ENCODE data around the gene SEMA4G.

Gene SEMA4G

DNA sequence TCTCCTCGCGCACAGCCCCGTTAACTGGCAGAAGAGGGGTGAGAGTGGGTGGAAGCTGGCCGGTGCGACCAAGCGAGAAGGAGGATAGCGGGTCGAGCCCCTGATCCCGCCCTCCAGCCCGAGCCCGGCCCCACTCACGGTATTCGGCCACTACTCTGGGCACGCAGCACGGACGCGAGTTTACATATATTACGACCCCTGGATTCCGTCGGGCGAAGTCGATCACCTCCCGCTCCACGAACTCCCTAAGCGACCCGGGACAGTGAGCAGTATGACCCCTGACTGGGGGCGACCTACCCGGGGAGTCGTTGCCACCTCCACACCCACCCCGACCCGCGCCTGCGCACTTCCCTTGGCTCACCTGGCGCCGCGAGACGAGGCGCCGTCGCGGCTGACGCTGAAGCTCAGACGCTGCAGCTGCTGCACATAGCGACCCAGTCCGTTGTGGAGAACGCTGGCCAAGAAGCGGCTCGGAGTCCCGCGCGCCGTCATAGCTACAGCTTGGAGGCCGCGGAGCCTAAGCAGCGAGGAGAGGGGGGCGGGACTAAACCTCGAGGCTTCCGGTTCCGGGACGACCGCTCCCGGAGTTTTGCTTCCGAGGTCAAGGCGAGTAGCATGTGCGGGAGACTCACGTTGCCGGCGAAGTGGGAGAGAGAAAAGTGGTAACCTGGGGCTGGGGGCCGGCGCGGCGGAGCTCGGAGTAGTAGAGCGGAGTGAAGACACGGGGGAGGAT lies 17.8 kb downstream of the SEMA4G start, which contains the start of the genes MRPL43 and TWNK:
TSS of gene MRPL43 (minus strand) at position 546 of the 733 bp plus-strand sequence. CDS start at position 492, 54 bp downstream.
TSS of gene TWNK (plus strand) at position 592 of the 733 bp plus-strand sequence. CDS start 668 bp downstream, outside the sequence.
- DNase-seq (ENCODE audit: low read depth in 2 of 2) = peak; percentile 65 to 71

DNA sequence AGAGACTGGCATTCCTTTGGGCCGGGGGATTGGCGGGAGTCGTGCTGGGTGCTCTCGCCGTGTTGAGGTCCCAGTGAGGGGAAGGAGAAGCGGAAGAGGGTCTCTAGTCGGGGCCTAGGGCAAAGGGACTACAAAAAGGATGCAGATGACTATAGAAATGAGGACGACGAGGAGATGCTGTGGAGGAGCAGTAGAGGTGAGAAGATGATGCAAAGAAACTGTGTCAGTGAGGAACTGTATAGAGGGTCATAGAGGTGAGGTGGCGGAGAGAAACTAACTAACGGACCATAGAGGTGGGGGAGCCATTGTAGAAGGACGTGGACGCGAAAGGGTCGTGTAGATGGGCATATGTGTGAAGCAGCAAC lies 18.4 kb downstream of the SEMA4G start:
- no peak for DNase-seq (ENCODE audit: low read depth in 2 of 2)

DNA sequence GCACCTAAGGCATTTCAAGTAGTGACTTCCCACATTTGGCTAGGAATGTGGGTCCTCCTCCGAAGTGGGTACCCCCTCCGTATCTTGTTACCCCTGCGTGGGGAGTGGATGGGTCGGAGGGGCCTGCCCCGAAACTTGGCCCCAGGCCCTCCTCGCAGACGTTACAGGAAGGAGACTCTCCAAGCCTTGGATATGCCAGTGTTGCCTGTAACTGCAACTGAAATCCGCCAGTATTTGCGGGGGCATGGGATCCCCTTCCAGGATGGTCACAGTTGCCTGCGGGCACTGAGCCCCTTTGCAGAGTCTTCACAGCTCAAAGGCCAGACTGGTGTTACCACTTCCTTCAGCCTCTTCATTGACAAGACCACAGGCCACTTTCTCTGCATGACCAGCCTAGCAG lies 18.9 kb downstream of the SEMA4G start:
- DNase-seq (ENCODE audit: low read depth in 2 of 2) = no peak

DNA sequence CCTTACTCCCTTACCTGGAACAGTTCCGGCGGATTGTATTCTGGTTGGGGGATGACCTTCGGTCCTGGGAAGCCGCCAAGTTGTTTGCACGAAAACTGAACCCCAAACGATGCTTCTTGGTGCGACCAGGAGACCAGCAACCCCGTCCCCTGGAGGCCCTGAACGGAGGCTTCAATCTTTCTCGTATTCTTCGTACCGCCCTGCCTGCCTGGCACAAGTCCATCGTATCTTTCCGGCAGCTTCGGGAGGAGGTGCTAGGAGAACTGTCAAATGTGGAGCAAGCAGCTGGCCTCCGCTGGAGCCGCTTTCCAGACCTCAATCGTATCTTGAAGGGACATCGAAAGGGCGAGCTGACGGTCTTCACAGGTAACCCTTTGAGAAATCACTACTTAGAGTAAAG lies 19.8 kb downstream of the SEMA4G start:
- no peak for DNase-seq (ENCODE audit: low read depth in 2 of 2)

DNA sequence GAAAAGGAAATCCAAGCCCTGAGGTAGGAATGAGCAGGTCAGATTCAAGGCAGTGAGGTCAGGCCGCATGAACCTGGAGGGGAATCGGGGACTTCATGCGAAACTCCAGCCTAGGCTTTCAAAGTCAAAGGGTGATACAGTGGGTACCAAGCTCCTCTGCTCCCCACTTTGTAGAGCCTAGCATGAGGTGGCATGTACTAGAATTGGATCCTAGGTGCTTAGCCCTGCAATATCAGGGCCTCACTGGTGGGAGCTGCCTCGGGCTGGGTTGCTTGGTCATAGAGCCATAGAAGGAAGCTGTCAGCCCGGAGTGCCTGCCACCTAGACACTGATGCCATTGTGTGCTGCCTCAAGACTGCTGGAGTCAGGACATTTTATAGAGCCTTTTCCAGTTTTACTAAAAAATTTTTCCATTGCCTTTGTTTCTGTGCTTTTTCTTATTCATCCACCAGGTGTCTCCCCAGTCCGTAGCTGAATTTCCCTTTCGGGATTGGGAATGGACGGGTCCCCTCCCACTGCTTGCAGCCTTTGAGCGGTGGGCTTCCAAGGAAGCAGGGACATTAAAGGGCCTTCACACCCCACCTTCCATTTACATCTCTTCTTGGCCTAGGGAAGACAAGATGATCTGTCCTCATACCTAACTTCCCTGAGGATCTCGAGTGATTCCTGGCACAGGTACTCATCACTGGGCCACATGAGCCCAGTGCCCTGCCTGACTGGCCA lies 24.8 kb downstream of the SEMA4G start:
- no peak for DNase-seq (ENCODE audit: low read depth in 2 of 2)

DNA sequence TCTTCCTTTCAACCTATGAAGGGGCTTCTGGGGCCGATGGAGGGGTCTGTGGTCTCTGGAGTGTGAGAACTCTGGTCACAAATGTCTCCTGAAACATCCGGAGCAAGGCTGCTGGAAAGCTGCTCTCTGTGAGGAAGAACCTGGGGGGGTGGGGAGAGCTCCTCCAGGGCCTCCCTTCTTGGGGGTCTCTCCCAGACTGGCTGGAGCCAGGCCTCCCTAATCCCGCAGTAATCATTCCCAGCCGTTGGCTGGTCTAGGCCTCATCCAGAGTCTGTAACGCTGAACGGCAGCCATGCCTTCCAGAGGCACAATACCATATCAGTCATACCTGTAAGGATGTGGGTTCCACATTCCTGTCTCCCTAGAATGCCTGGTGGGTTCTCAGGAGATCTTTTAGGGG lies 25.9 kb downstream of the SEMA4G start:
- DNase-seq (ENCODE audit: low read depth in 2 of 2) = no peak

DNA sequence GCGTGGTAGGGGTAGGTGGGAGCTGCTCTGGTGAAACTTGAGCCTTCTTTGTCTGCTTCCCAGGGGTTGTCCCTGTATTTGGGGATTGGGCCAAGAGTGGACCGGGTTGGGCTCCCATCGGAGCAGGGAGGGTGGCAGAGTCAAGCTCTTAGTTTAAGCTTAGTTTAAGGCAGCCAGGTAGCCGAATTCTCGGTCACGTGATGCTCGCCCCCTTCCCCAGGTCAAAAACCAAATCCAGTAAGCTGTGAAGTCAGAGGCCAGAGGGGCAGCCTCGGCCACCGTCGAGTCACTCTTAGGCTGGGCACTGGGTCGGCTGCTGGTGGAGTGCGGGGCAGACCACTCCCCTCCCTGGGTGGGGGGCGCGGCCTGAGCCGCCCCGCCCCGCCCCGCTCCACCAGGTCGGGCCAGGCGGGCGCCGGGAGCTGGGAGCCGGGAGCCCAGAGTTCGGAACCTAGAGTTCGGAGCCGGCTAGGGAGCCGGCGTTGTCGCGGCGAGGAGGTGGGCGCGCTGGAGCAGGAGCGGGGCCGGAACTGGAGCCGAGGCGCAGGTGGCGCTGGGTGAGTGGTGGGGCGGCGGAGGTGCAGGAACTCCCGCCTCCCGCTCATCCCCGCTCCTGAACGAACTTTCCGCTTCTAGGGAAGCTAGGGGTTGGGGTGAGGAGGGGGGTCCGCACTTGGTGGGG lies 27.5 kb downstream of the SEMA4G start:
- no peak for DNase-seq (ENCODE audit: low read depth in 2 of 2)

DNA sequence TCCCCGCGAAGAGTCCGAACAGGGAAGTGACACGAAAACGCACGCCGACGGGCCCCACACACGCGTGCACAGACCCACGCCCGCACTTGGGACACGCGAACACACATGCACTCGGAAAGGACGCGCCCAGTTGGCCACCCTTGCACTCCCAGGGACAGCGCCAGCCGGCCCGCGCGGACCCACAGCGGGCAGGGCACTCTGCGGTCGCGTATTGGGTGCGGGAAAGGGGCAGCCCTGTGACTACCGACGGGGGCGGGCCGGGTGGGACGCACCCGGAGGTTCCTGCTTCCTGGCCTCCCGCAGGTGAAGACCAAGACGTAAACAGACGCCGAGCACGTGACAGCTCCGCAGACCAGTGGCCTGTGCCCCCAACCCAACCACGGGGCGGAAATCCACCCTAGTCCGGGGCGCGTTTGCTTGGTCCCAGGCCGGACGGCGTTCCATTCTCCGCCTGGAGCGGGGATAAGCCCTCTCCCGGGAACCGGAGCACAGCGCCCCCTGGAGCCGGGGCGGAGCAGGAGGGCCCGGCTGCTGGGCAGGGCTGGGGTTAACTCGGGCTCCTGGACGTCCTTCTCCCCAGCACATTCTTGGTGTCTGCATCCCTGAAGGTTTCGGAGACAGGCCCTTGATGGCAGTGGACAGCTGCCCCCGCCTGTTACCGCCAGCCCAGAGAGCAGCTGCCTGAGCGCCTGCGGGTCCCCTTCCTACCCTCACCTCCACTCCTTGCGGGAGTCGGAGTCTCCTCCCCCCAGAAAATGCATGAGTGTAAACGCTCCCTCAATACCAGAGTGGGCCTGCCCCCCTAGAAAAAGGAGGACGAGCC lies 28.3 kb downstream of the SEMA4G start:
- DNase-seq (ENCODE audit: low read depth in 2 of 2) = peak; percentile 39 to 52

DNA sequence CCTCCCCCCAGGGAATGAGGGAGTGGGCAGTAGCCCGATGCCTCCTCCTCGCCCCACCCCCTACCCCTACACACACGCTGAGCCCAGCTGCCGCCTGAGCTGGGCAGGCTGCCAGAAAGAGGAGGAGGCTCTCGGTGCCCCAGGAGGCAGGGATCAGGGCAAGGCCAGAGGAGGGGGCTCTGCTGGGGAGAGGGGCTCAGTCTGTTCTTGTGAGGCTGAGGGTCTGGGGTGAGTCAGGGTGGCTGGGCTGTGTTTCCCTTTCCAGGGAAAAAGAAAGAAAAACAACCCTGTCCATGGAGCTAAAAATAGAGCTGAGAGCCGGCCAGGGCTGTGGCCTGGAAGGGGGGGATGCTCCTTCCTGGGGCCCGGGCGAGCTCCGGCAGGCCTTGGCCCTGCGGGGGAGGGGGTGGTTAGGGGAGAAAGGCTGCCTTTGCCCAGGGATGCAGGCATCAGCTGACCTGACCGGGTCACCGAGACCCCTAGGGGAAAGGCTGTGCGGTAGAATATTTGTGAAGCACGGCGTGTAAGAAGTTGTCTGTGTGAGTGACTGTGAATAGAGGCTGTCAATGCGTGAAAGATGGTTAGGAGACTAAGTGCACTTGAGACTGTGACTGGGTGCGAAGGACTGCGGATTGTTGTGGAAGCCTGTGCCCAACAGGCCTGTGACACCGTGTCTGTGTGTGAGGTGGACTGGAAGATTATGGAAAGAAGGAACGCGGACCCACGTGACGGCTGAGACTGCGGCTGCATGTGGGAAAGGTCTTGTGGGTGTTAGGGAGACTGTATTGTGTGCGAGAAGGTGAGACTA lies 29.1 kb downstream of the SEMA4G start:
- peak in 1 of 2 donors; percentile 28 for DNase-seq (ENCODE audit: low read depth in 2 of 2)

DNA sequence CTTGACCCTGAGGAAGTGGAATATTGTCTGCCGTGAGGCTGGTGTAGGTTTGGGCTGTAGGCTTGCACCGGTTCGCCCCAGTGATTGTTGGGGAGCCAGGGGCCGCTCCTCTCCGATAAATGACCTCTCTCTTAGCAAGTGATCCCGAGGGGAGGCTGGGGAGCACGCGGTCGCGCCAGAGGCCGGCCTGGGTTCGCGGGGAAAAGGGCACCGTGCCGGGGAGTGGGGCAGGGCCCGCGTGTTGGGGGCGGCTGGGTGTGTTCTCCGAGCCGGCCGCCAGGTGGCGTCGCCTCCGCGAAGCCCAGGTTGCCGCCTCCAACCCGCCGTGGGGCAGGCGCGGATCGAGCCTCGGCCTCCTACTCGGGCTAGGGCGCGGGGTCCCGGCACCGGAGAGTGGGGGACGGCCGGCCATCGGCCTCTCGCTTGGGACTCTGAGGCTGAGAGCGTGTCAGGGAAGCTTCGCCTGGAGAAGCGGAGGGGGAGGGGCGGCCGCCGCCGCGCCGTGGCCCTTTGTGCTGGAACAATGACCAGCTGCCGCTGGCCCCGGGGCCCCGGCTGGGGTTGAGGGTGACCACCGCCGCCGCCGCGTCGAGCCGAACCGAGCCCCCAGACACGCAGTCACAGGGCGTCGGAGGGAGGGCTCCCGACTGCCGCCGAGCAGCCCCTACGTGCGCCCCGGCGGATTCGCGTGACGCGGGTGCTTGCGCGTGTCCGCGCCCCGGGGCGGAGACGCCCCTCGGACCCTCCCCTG lies 29.9 kb downstream of the SEMA4G start:
- peak; percentile 57 to 59 for DNase-seq (ENCODE audit: low read depth in 2 of 2)

DNA sequence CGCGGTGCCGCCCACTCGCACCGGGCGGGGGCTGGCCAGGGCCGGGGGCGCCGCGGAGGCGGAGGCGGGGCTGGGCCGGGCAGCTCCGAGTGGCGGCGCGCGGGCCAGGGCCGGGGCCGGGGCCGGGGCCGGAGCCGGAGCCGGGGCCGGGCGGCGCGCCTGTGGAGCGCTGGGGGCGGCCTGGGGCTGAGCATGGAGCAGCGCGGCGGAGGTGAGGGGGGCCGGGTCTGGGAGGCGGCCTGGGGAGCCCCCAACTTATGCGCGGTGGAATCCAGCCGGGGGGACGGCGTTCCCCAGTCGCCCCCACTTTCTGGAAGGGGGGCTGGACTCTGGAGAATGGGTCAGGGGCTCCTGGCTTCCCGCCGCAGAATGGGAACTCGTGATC lies 30.4 kb downstream of the SEMA4G start, which contains the start of gene LZTS2:
TSS of gene LZTS2 (plus strand) at position 67 of the 385 bp plus-strand sequence. CDS start 2,731 bp downstream, outside the sequence.
- no peak for DNase-seq (ENCODE audit: low read depth in 2 of 2)

DNA sequence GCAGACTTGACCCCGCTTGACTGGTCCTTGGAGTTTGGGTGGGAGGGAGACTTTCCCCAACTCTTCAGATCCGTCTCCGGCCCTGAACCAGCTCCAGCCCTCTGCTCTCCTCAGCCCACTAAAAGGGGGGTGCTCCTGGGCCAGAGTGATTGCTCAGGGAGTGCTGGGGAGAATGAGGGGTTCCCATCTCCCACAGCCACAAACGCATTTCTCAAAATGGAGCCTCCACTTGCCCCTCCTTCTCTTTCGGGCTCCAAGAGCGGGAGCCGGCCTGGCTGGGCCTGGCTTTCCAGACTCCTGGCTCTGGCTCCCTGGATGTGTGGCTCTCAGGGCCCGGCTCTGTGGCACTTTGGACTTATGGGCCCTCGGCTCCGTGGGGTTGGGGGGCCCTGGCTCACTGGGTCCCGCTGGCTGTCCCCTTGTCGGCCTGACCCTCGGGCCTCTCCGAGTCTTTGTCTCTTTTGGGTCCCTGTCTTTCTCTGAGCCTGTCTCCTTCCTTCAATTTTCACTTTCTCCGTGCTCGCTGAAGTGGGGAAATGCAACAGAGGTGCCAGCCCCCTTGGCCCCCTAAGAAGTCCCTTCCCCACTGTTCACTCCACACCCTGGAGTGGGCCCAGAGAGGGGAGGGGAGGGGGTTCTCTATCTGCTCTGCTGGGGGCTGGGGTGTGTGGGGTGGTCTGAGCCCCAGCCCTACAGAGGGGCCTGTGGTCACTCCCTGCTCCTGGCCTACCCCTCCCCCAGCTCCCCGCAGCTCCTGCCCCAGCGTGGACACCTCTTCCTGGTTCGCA lies 31.0 kb downstream of the SEMA4G start:
- DNase-seq (ENCODE audit: low read depth in 2 of 2) = no peak

DNA sequence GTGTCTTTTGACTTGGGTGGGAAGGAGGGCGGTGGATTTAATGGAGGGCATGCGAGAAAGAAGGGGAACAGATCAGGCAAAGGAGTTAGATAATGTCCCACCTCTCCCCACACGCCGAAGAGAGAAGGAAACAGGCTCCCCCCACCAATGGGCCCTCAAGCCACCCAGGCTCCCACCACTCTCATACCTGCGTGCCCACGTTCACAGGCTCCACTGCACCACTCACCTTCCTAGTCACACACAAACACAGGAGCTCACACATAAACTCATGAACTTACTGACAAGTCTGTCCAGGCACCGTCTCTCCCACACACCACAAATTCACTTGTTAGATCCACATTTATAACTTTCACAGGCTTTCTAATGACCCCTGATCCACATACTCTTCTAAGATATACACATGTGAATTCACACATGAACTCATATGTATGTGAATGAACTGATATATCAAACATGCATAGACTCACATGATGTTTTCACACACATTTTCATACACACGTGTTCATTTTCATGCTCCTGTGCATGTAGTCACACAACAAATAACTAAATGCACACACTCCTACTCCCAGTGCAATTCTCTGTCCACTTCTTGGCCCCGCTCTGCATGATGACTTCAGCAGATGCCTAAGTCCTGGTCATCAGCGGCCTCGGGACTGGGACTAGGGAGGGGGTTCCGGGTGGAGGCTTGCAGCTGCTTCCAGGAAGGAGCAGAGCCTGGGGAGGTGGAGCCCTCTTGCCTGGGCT lies 31.8 kb downstream of the SEMA4G start:
- no peak for DNase-seq (ENCODE audit: low read depth in 2 of 2)

DNA sequence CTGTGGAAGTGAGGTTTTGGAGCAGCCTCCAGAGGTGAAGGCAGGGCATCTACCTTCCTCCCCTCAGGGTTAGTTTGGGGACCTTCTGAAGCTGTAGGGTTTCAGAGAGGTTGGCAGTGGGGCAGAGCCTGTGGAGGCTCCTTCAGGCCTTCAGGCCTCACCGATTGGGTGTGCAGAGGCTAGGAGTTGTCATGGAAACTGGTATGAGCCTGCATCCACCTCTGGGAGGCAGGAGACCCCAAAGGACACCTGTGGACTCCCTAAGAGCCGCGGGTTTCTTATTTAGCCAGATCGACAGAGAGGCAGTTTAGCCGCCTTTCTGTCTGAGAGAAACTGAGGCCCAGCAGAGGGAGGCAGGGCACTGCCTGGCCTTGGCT lies 32.3 kb downstream of the SEMA4G start:
- no peak for DNase-seq (ENCODE audit: low read depth in 2 of 2)

DNA sequence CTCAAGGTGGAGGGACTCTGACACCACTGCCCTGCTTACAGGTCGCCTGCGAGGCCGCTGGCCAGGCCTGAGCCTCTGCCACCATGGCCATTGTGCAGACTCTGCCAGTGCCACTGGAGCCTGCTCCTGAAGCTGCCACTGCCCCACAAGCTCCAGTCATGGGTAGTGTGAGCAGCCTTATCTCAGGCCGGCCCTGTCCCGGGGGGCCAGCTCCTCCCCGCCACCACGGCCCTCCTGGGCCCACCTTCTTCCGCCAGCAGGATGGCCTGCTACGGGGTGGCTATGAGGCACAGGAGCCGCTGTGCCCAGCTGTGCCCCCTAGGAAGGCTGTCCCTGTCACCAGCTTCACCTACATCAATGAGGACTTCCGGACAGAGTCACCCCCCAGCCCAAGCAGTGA lies 33.2 kb downstream of the SEMA4G start:
- DNase-seq (ENCODE audit: low read depth in 2 of 2) = no peak

DNA sequence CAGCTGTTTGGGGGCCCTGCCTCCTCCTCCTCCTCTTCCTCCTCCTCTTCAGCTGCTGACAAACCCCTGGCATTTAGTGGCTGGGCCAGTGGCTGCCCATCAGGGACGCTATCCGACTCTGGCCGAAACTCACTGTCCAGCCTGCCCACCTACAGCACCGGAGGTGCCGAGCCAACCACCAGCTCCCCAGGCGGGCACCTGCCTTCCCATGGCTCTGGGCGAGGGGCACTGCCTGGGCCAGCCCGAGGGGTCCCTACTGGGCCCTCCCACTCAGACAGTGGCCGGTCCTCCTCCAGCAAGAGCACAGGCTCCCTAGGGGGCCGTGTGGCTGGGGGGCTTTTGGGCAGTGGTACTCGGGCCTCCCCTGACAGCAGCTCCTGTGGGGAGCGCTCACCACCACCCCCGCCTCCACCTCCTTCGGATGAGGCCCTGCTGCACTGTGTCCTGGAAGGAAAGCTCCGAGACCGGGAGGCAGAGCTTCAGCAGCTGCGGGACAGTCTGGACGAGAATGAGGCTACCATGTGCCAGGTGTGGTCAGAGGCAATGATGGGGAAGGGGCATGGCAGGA lies 34.4 kb downstream of the SEMA4G start:
- no peak for DNase-seq (ENCODE audit: low read depth in 2 of 2)

DNA sequence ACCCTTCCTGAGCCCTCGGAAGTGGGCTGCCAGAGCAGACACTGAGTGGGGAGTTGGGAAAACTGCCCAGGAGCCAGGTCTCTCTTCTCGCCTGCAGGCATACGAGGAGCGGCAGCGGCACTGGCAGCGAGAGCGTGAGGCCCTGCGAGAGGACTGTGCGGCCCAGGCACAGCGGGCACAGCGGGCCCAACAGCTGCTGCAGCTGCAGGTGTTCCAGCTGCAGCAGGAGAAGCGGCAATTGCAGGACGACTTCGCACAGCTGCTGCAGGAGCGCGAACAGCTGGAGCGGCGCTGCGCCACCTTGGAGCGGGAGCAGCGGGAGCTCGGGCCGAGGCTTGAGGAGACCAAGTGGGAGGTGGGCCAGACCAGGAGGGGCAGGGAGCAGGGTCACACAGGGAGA lies 36.1 kb downstream of the SEMA4G start:
- no peak for DNase-seq (ENCODE audit: low read depth in 2 of 2)

DNA sequence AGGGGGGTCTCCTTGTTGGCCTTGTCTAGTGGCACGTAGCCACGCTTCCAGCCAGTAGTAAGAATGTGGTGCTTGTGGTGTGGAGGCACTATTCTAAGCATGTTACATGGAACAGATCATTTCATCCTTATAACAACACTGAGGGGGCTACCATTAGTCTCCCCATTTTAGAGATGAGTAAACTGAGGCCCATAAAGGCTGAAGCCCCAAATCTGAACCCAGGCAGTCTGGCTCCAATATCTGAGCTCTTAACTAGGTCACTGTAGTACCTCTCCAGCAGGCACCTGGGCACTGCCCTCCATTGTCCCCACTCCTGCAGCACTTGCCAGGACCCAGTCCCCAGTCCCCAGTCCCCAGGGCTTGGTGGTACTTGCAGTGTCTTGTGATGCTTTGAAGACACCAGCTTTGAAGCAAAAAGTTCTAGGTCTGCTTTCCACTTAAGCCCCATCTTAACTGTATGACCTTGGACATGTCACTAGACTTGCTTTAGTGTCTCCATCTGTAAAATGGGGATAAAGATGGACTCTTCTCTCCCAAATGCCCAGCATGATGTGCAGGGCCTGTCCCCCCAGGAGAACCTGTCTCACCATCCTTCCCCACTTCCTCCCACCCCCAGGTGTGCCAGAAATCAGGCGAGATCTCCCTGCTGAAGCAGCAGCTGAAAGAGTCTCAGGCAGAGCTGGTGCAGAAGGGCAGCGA lies 36.7 kb downstream of the SEMA4G start:
- no peak for DNase-seq (ENCODE audit: low read depth in 2 of 2)
